ENCODE measurements around the gene CPNE5.

CPNE5 gene

GRCh38 chr6:36838896-36839748 lies at the start of gene CPNE5:
CPNE5 (minus strand) TSS chr6:36839444; CDS start chr6:36839377, 67 bp downstream.
- H3K4me3 ChIP-seq (ENCODE audit: low read depth, low read length), result peak within 1 kb of the TSS; percentile 55
- DNase-seq (ENCODE audit: low read depth, low spot score), result no peak
- POLR2A ChIA-PET, result no interaction called here

GRCh38 chr6:36888115-36888643 lies 48.9 kb upstream of the CPNE5 start:
- ChIA-PET CTCF (interaction anchor here (1.4 to 2.2 kb wide), 3 partner anchors 88 to 130 kb away, joined by 4 to 12 read pairs (median 9); no protein-coding TSS in a partner anchor), POLR2A (no interaction called here)
- no peak for TF ChIP-seq CTCF (IDR thresholded peaks at IDR 0.05; ENCODE audit: insufficient read depth, low read length, missing control alignments)
- H3K4me3 ChIP-seq (ENCODE audit: low read depth, low read length), result no peak overlapping the region
- no peak for DNase-seq (ENCODE audit: low read depth, low spot score)

More at GRCh38 chr6:36838896-36839748, at the start of gene CPNE5:
- CTCF ChIA-PET, result interaction anchor here (1.2 to 2.5 kb wide), 3 partner anchors 10 to 14 kb away, joined by 4 to 10 read pairs (median 6); no protein-coding TSS in a partner anchor
- TF ChIP-seq CTCF (IDR thresholded peaks at IDR 0.05; ENCODE audit: insufficient read depth, low read length, missing control alignments), result no peak

GRCh38 chr6:36886950-36887618 lies 47.8 kb upstream of the CPNE5 start:
- H3K4me3 ChIP-seq (ENCODE audit: low read depth, low read length), result peak overlapping the region; percentile 86
- TF ChIP-seq CTCF (IDR thresholded peaks at IDR 0.05; ENCODE audit: insufficient read depth, low read length, missing control alignments), result no peak
- DNase-seq (ENCODE audit: low read depth, low spot score), result no peak
- CTCF ChIA-PET, result interaction anchor here (0.7 to 15.0 kb wide), 3 partner anchors 68 to 324 kb away, joined by 4 to 270 read pairs (median 16); partner anchors contain the start of gene PI16
- POLR2A ChIA-PET, result no interaction called here

- peak; percentile 81 for TF ChIP-seq CTCF (IDR thresholded peaks at IDR 0.05; ENCODE audit: insufficient read depth, low read length, missing control alignments)
- POLR2A ChIA-PET, result interaction anchor here (0.5 to 2.2 kb wide), 7 partner anchors 9 to 240 kb away, joined by 3 to 9 read pairs (median 3); partner anchors contain the start of genes MTCH1 and PPIL1
- peak within 1 kb of the TSS; percentile 86 for H3K4me3 ChIP-seq (ENCODE audit: low read depth, low read length)
- CTCF ChIA-PET, result interaction anchor here (0.6 to 15.0 kb wide), 55 partner anchors 11 to 331 kb away, joined by 3 to 270 read pairs (median 4); partner anchors contain the start of genes MTCH1, PI16 and PPIL1
- peak; percentile 77 for DNase-seq (ENCODE audit: low read depth, low spot score)
Measured at GRCh38 chr6:36885461-36886401, 46.5 kb upstream of the CPNE5 start, which contains the start of gene C6orf89. C6orf89 (plus strand) TSS chr6:36885952; CDS start chr6:36899445, 13,493 bp downstream.

GRCh38 chr6:36884610-36885009 lies 45.4 kb upstream of the CPNE5 start:
- no peak for TF ChIP-seq CTCF (IDR thresholded peaks at IDR 0.05; ENCODE audit: insufficient read depth, low read length, missing control alignments)
- H3K4me3 ChIP-seq (ENCODE audit: low read depth, low read length), result no peak overlapping the region
- DNase-seq (ENCODE audit: low read depth, low spot score), result no peak
- CTCF ChIA-PET, result interaction anchor here (0.8 to 15.0 kb wide), 34 partner anchors 11 to 332 kb away, joined by 3 to 270 read pairs (median 8); partner anchors contain the start of genes MTCH1, PI16 and PPIL1
- POLR2A ChIA-PET, result interaction anchor here (0.7 to 2.2 kb wide), 2 partner anchors 10 to 131 kb away, joined by 3 to 9 read pairs; partner anchors contain the start of gene PPIL1
